Activated CD4-positive, CD25-positive, alpha-beta regulatory T cell treated with anti-CD3 and anti-CD28 coated beads, Interleukin-2, amount 50 U/mL, for 24 hours (primary cell): Measurements from ENCODE around the gene EHD1.

ENCODE experiments used
- ATAC-seq, 2 donors: fragments of 150-1000 bp; cut with Tn5 transposase; one replicate each; pipeline ENCODE4 v1.10.0; 2021; ENCODE audit warnings: mild to moderate bottlenecking in 1 of 2, moderate library complexity in 1 of 2

The EHD1 gene

GRCh38 chr11:64888729-64889511, 10.5 kb upstream of the EHD1 start:
- ATAC-seq, result no peak

- no peak for ATAC-seq
Measured at GRCh38 chr11:64888406-64888728, 9.9 kb upstream of the EHD1 start.

- ATAC-seq, result peak; percentile 79 to 82
Measured at GRCh38 chr11:64887757-64888405, 9.5 kb upstream of the EHD1 start.

- no peak for ATAC-seq
Measured at GRCh38 chr11:64887234-64887756, 8.9 kb upstream of the EHD1 start.

GRCh38 chr11:64885367-64886286, 7.2 kb upstream of the EHD1 start:
- peak; percentile 87 to 92 for ATAC-seq

GRCh38 chr11:64884019-64884418, 5.6 kb upstream of the EHD1 start:
- no peak for ATAC-seq

GRCh38 chr11:64883575-64883974, 5.2 kb upstream of the EHD1 start:
- no peak for ATAC-seq

GRCh38 chr11:64882243-64882642, 3.8 kb upstream of the EHD1 start:
- no peak for ATAC-seq

- ATAC-seq, result no peak
Measured at GRCh38 chr11:64881476-64881875, 3.1 kb upstream of the EHD1 start.

GRCh38 chr11:64880240-64881001, 2.0 kb upstream of the EHD1 start:
- no peak for ATAC-seq

- no peak for ATAC-seq
Measured at GRCh38 chr11:64879244-64879900, 951 bp upstream of the EHD1 start.

GRCh38 chr11:64878223-64878493, 263 bp downstream of the EHD1 start:
- peak; percentile 18 to 21 for ATAC-seq

GRCh38 chr11:64877390-64878222, 815 bp downstream of the EHD1 start:
- peak; percentile 1 to 4 for ATAC-seq

GRCh38 chr11:64876835-64877341, 1.5 kb downstream of the EHD1 start:
- no peak for ATAC-seq

- no peak for ATAC-seq
Measured at GRCh38 chr11:64876229-64876750, 2.1 kb downstream of the EHD1 start.

GRCh38 chr11:64875369-64876228, 2.8 kb downstream of the EHD1 start:
- no peak for ATAC-seq

GRCh38 chr11:64874308-64875240, 3.8 kb downstream of the EHD1 start:
- ATAC-seq, result no peak

- ATAC-seq, result no peak
Measured at GRCh38 chr11:64872790-64873488, 5.5 kb downstream of the EHD1 start.
